H1 (cell line): ENCODE data around the gene ERAP2. TPM values are rescaled to one million over a fixed set of nuclear protein-coding genes. Genes with fewer than 3 reads are reported as not detected.

ENCODE experiments used
- CTCF ChIA-PET: fragments of 300-600 bp; sonication (Branson Sonifier 250); formaldehyde crosslinking; loops from one replicate; lab custom pipeline; 2021; ENCODE audit not compliant: partially characterized antibody; lab: Charles Lee
- POLR2A ChIA-PET: fragments of 300-600 bp; sonication (Branson Sonifier 250); formaldehyde crosslinking; loops from one replicate; lab custom pipeline; 2021; ENCODE audit warnings: inconsistent platforms; ENCODE audit not compliant: partially characterized antibody; lab: Charles Lee
- DNase-seq, 2 experiments: peaks; one replicate each; pipeline versions ENCODE4 v3.0.0 to v3.0.0-alpha.2; 2010 to 2022; ENCODE audit warnings: low spot score in 2 of 2, low read depth in 1 of 2, mixed read lengths in 1 of 2
- FAIRE-seq: peaks from 2 replicates; lab custom pipeline; 2011; peaks lifted over from hg19 to GRCh38; lab: Jason Lieb, UNC
- H2AFZ ChIP-seq: 2 replicates; pipeline ENCODE4 v1.8.1; 2012; ENCODE audit warnings: low read length, inconsistent platforms
- H2AK5ac ChIP-seq: 2 replicates; pipeline ENCODE4 v1.6.1; 2013; ENCODE audit warnings: low read depth, low read length
- H2BK120ac ChIP-seq: replicated peaks from 2 replicates; pipeline ENCODE3; 2013; ENCODE audit warnings: low read depth, low read length, inconsistent platforms
- H2BK12ac ChIP-seq: 2 replicates; pipeline ENCODE4 v1.6.1; 2013; ENCODE audit warnings: low read depth, low read length
- H2BK15ac ChIP-seq: 2 replicates; pipeline ENCODE4 v1.6.1; 2013; ENCODE audit warnings: low read length
- H2BK20ac ChIP-seq: 2 replicates; pipeline ENCODE4 v1.6.1; 2013; ENCODE audit warnings: low read length
- H2BK5ac ChIP-seq: 2 replicates; pipeline ENCODE4 v1.6.1; 2013; ENCODE audit warnings: low read depth, low read length
- H3K14ac ChIP-seq: 2 replicates; pipeline ENCODE4 v1.6.1; 2013; ENCODE audit warnings: inconsistent platforms; ENCODE audit not compliant: insufficient read length
- H3K18ac ChIP-seq: 2 replicates; pipeline ENCODE4 v1.6.1; 2013; ENCODE audit warnings: low read length; ENCODE audit errors: extremely low read depth
- H3K23ac ChIP-seq: 2 replicates; pipeline ENCODE4 v1.6.1; 2013; ENCODE audit warnings: inconsistent platforms; ENCODE audit not compliant: insufficient read length
- H3K23me2 ChIP-seq: 2 replicates; pipeline ENCODE4 v1.6.1; 2013; ENCODE audit warnings: low read depth, low read length
- H3K27ac ChIP-seq: 2 replicates; pipeline ENCODE4 v1.6.1; 2011; ENCODE audit warnings: low read depth, low read length, inconsistent platforms
- H3K27me3 ChIP-seq, 4 experiments: replicated peaks in 1 of 4; 1 replicate in 1 of 4; 2 replicates in 3 of 4; pipeline versions ENCODE4 v1.6.1 to v1.8.1; 2011 to 2013; ENCODE audit warnings: low read length in 3 of 4, mild to moderate bottlenecking in 3 of 4, inconsistent platforms in 2 of 4, mixed read lengths in 2 of 4, moderate library complexity in 1 of 4; ENCODE audit not compliant: control insufficient read depth in 3 of 4, insufficient read depth in 3 of 4; ENCODE audit errors: extremely low read depth in 1 of 4
- H3K36me3 ChIP-seq, 4 experiments: 2 replicates each; pipeline versions ENCODE4 v1.6.1 to v1.8.1; 2011 to 2013; ENCODE audit warnings: mild to moderate bottlenecking in 4 of 4, low read length in 3 of 4, moderate library complexity in 2 of 4, control low read depth in 1 of 4, inconsistent platforms in 1 of 4; ENCODE audit not compliant: insufficient read depth in 4 of 4, control insufficient read depth in 2 of 4
- H3K4ac ChIP-seq: replicated peaks from 2 replicates; pipeline ENCODE3; 2013; ENCODE audit warnings: low read length, low read depth, mixed read lengths, inconsistent platforms; ENCODE audit not compliant: insufficient read length
- H3K4me1 ChIP-seq, 4 experiments: replicated peaks in 1 of 4; 1 replicate in 1 of 4; 2 replicates in 3 of 4; pipeline versions ENCODE4 v1.6.1 to v1.8.1; 2011 to 2013; ENCODE audit warnings: low read length in 3 of 4, inconsistent platforms in 2 of 4, mixed read lengths in 1 of 4; ENCODE audit not compliant: insufficient read depth in 4 of 4, control insufficient read depth in 3 of 4
- H3K4me2 ChIP-seq, 2 experiments: 2 replicates each; pipeline versions ENCODE4 v1.6.1 to v1.8.1; 2011 to 2013; ENCODE audit warnings: low read depth in 2 of 2, low read length in 2 of 2, control low read depth in 1 of 2, inconsistent platforms in 1 of 2, mild to moderate bottlenecking in 1 of 2; ENCODE audit not compliant: insufficient read depth in 1 of 2
- H3K4me3 ChIP-seq, 4 experiments: fragments of 200-600, 300-600 bp in 1 of 4; sonication (generic), shearing (Covaris generic), sonication (Bioruptor Twin) in 1 of 4; 2 replicates each; pipeline versions ENCODE4 v1.5.1 to v1.8.1; 2011 to 2016; ENCODE audit warnings: low read length in 4 of 4, low read depth in 3 of 4, control low read depth in 2 of 4, inconsistent platforms in 2 of 4, mild to moderate bottlenecking in 2 of 4, mixed read lengths in 1 of 4, moderate library complexity in 1 of 4; ENCODE audit not compliant: insufficient read depth in 2 of 4; ENCODE audit errors: extremely low read depth in 1 of 4
- H3K56ac ChIP-seq: replicated peaks from 2 replicates; pipeline ENCODE3; 2013; ENCODE audit warnings: low read depth, mild to moderate bottlenecking, mixed read lengths, low read length, inconsistent platforms; ENCODE audit not compliant: insufficient read length
- H3K79me1 ChIP-seq: 2 replicates; pipeline ENCODE4 v1.6.1; 2013; ENCODE audit warnings: low read depth, low read length, control low read depth
- H3K79me2 ChIP-seq, 2 experiments: 2 replicates each; pipeline versions ENCODE4 v1.6.1 to v1.8.1; 2012 to 2013; ENCODE audit warnings: low read length in 2 of 2, mild to moderate bottlenecking in 2 of 2, inconsistent platforms in 1 of 2; ENCODE audit not compliant: insufficient read depth in 2 of 2, control insufficient read depth in 1 of 2
- H3K9ac ChIP-seq, 4 experiments: replicated peaks in 1 of 4; 1 replicate in 1 of 4; 2 replicates in 3 of 4; pipeline versions ENCODE4 v1.6.1 to v1.8.1; 2011 to 2013; ENCODE audit warnings: low read depth in 3 of 4, low read length in 3 of 4, control low read depth in 2 of 4, mild to moderate bottlenecking in 2 of 4, moderate library complexity in 2 of 4, inconsistent platforms in 1 of 4; ENCODE audit errors: extremely low read depth in 1 of 4
- H3K9me3 ChIP-seq, 2 experiments: 2 replicates each; pipeline versions ENCODE4 v1.6.1 to v1.8.1; 2012 to 2013; ENCODE audit warnings: mild to moderate bottlenecking in 2 of 2, moderate library complexity in 2 of 2, control low read depth in 1 of 2, inconsistent platforms in 1 of 2, low read depth in 1 of 2, low read length in 1 of 2, mixed read lengths in 1 of 2; ENCODE audit not compliant: insufficient read depth in 2 of 2
- H4K20me1 ChIP-seq, 2 experiments: replicated peaks in 1 of 2; 2 replicates each; pipeline versions ENCODE3 to v1.8.1; 2011 to 2013; ENCODE audit warnings: inconsistent platforms in 2 of 2, low read length in 2 of 2, mild to moderate bottlenecking in 1 of 2; ENCODE audit not compliant: insufficient read depth in 2 of 2, control insufficient read depth in 1 of 2
- H4K5ac ChIP-seq: 2 replicates; pipeline ENCODE4 v1.6.1; 2013; ENCODE audit warnings: low read length, low read depth, mixed read lengths, inconsistent platforms; ENCODE audit not compliant: insufficient read length
- H4K8ac ChIP-seq: 2 replicates; pipeline ENCODE4 v1.8.0; 2013; ENCODE audit warnings: mild to moderate bottlenecking, moderate library complexity, low read length, inconsistent platforms; ENCODE audit not compliant: insufficient read depth; ENCODE audit errors: extremely low read depth
- H4K91ac ChIP-seq: replicated peaks from 2 replicates; pipeline ENCODE3; 2013; ENCODE audit warnings: low read length, mixed read lengths, inconsistent platforms; ENCODE audit not compliant: insufficient read length
- BACH1 ChIP-seq: IDR thresholded peaks from 2 replicates; pipeline ENCODE4 v1.6.1; 2012; ENCODE audit warnings: low read length, improper control_type of control experiment
- CBX8 ChIP-seq: fragments of 300-800, 300-1000 bp; sonication (generic); IDR thresholded peaks from 2 replicates; pipeline ENCODE4 v1.7.1; 2016; ENCODE audit warnings: low read depth, low read length, borderline replicate concordance
- CHD1 ChIP-seq: IDR thresholded peaks from 2 replicates; pipeline ENCODE4 v1.6.1; 2012; ENCODE audit warnings: low read depth, low read length, improper control_type of control experiment
- EGR1 ChIP-seq: IDR thresholded peaks from 2 replicates; pipeline ENCODE4 v1.6.1; 2011; ENCODE audit warnings: low read depth, low read length, borderline replicate concordance
- HDAC6 ChIP-seq: IDR thresholded peaks from one replicate; pipeline ENCODE4 v1.7.1; 2012; ENCODE audit warnings: low read depth, mild to moderate bottlenecking, inconsistent platforms, low read length, moderate library complexity
- KDM5A ChIP-seq: fragments of 200-600 bp; IDR thresholded peaks from 2 replicates; pipeline ENCODE4 v1.7.1; 2012; ENCODE audit warnings: mild to moderate bottlenecking, low read length, inconsistent platforms, mixed read lengths
- POLR2A ChIP-seq, 2 experiments: IDR thresholded peaks; 1 replicate in 1 of 2; 2 replicates in 1 of 2; pipeline ENCODE4 v1.6.1; 2011; ENCODE audit warnings: low read depth in 2 of 2, low read length in 2 of 2, mild to moderate bottlenecking in 2 of 2; ENCODE audit errors: control extremely low read depth in 1 of 2
- POLR2AphosphoS5 ChIP-seq: IDR thresholded peaks from 2 replicates; pipeline ENCODE4 v1.6.1; 2011; ENCODE audit warnings: low read depth, low read length
- RFX5 ChIP-seq: IDR thresholded peaks from 2 replicates; pipeline ENCODE4 v1.6.1; 2011; ENCODE audit warnings: low read depth, low read length, improper control_type of control experiment, borderline replicate concordance
- SP1 ChIP-seq: IDR thresholded peaks from 2 replicates; pipeline ENCODE4 v1.6.1; 2011; ENCODE audit warnings: low read depth, low read length
- SUZ12 ChIP-seq: fragments of 200-600 bp; sonication (generic); IDR thresholded peaks from 2 replicates; pipeline ENCODE4 v1.6.1; 2012; ENCODE audit warnings: mild to moderate bottlenecking, inconsistent platforms, low read length, moderate library complexity, mixed read lengths
- WGBS, 2 experiments: shearing (Covaris generic) in 1 of 2; methylation state at CpG; one replicate each; pipeline versions ENCODE4 v1.1.6 to v1.1.7; 2013 to 2015; ENCODE audit warnings: low lambda C conversion rate in 2 of 2, mixed read lengths in 2 of 2, inconsistent platforms in 1 of 2, low coverage in 1 of 2, missing lambda C conversion rate in 1 of 2; ENCODE audit not compliant: insufficient replicate concordance in 2 of 2, insufficient coverage in 1 of 2, insufficient read length in 1 of 2; ENCODE audit errors: extremely low coverage in 1 of 2, missing lambda C conversion rate in 1 of 2; 5-methylcytosine and 5-hydroxymethylcytosine counted together
- polyA plus RNA-seq, 7 experiments: library from polyadenylated mRNA; depleted of rRNA in 3 of 7; stranded (reverse) in 5 of 7; unstranded in 2 of 7; fragments of >200 nt in 5 of 7; fragments of 200-250 nt in 2 of 7; gene quantifications; 1 replicate in 5 of 7; 2 replicates in 1 of 7; 4 replicates in 1 of 7; pipeline versions ENCODE4 v1.2.1 to v1.2.3, GENCODE V29; 2011 to 2013; ENCODE audit warnings: missing spikeins in 2 of 7, mixed read lengths in 2 of 7
- total RNA-seq: library from RNA; stranded (reverse); fragmentation: NEBNext Ultra II Directional; extraction: Animal tissue kit (Norgen Biotek cat#: 25700); gene quantifications from 2 replicates; pipeline ENCODE4 v1.2.1, GENCODE V29; 2021
- TF ChIP-seq, protein P1 (sequence below): IDR thresholded peaks from 2 replicates; pipeline ENCODE4 v1.6.1; 2011; ENCODE audit warnings: low read length, improper control_type of control experiment

ERAP2 gene
- total and polyA plus RNA-seq, 2 of the 8 experiments (the other 6 are each of a cell fraction or from before 2014, with no cell fraction given): 0.14 TPM; not detected in 1

DNA sequence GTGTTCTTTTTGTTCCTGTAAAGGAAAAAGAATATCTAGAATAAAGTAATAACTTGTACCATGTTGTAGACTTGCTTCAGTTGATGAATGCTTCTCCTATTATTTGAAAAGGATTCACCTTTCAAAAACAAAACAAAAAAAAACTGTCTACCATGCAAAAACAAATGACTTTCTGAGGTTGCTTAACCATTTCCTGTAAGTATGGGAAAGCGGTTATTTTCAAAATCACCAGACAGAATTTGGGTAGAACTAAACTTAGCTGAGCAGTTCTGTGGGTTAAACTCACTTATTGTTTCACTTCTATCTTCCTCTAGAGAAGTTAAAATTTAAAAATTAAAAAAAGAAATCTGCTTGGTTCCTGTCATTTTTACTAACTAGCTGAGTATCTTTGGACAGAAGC is 84.8 kb downstream of the ERAP2 start:
- H2BK120ac ChIP-seq: no peak overlapping the region
- H2BK5ac ChIP-seq: no peak overlapping the region
- CTCF ChIA-PET: interaction anchor here (0.6 to 0.7 kb wide), 2 partner anchors 19 to 80 kb away, joined by 3 read pairs; no protein-coding TSS in a partner anchor
- no peaks in the 10 kb centered on the region for H3K36me3 ChIP-seq
- no peak overlapping the region for H3K56ac ChIP-seq
- H3K27me3 ChIP-seq: no peaks in the 10 kb centered on the region
- H3K23ac ChIP-seq: no peak overlapping the region
- no peak overlapping the region for H3K27ac ChIP-seq
- no peak for FAIRE-seq
- no peak overlapping the region for H3K18ac ChIP-seq
- H4K5ac ChIP-seq: no peak overlapping the region
- POLR2A ChIA-PET: no interaction called here
- H2BK15ac ChIP-seq: no peak overlapping the region
- no peak overlapping the region for H3K9ac ChIP-seq
- no peak overlapping the region for H3K14ac ChIP-seq
- no peaks in the 10 kb centered on the region for H3K23me2 ChIP-seq
- H3K79me1 ChIP-seq: no peaks in the 10 kb centered on the region; the same call in 1 of the 2 replicates
- H4K20me1 ChIP-seq: no peaks in the 10 kb centered on the region
- H4K8ac ChIP-seq: no peak overlapping the region
- H3K79me2 ChIP-seq: no peaks in the 10 kb centered on the region
- H3K4ac ChIP-seq: no peak overlapping the region
- H3K4me1 ChIP-seq: no peaks in the 10 kb centered on the region; a peak in 1 of 7 replicates
- H3K4me3 ChIP-seq: no peak overlapping the region
- no peak overlapping the region for H3K4me2 ChIP-seq
- DNase-seq: no peak
- H2AK5ac ChIP-seq: no peak overlapping the region
- H3K9me3 ChIP-seq: no peaks in the 10 kb centered on the region
- no peak overlapping the region for H2BK20ac ChIP-seq
- H4K91ac ChIP-seq: no peak overlapping the region
- WGBS, 2 experiments: 89% methylated on average over 1 of the region's 1 CpG; no CpG with 5 or more reads in 1 of the 2 experiments
- H2BK12ac ChIP-seq: no peak overlapping the region
- H2AFZ ChIP-seq: no peak overlapping the region
- no peak for TF ChIP-seq SP1
- TF ChIP-seq CHD1: no peak
- TF ChIP-seq CBX8: no peak
- no peak for TF ChIP-seq SUZ12
- no peak for TF ChIP-seq POLR2AphosphoS5
- no peak for TF ChIP-seq EGR1
- TF ChIP-seq HDAC6: no peak
- no peak for TF ChIP-seq KDM5A
- TF ChIP-seq, protein P1, sequence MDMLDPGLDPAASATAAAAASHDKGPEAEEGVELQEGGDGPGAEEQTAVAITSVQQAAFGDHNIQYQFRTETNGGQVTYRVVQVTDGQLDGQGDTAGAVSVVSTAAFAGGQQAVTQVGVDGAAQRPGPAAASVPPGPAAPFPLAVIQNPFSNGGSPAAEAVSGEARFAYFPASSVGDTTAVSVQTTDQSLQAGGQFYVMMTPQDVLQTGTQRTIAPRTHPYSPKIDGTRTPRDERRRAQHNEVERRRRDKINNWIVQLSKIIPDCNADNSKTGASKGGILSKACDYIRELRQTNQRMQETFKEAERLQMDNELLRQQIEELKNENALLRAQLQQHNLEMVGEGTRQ: no peak
- no peak for TF ChIP-seq RFX5
- no peak for TF ChIP-seq BACH1
- no peak for TF ChIP-seq POLR2A (IDR thresholded peaks at IDR 0.05; ENCODE audit: control extremely low read depth in 1 of 2, low read depth in 2 of 2, low read length in 2 of 2)
